Hepatocyte (in vitro differentiated cells): ENCODE measurements around the gene MAP2K3.

Experiments
- CTCF ChIP-seq: fragments of 200-600 bp; sonication (generic); IDR thresholded peaks from 2 replicates; pipeline ENCODE4 v1.5.1; 2016; ENCODE audit warnings: antibody characterized with exemption, mild to moderate bottlenecking; ENCODE audit not compliant: poor library complexity
- EZH2 ChIP-seq: fragments of 200-600 bp; sonication (generic); IDR thresholded peaks from 2 replicates; pipeline ENCODE4 v1.6.1; 2016; ENCODE audit warnings: antibody characterized with exemption, mild to moderate bottlenecking, borderline replicate concordance

GRCh38 chr17:21330436-21331160 is 46.1 kb downstream of the MAP2K3 start:
- no peak for TF ChIP-seq CTCF
- TF ChIP-seq EZH2: no peak
